HG03558 (cell line): ENCODE measurements around the gene NUP210L.

Experiments
- ATAC-seq: cut with Tn5 transposase; IDR thresholded peaks from one replicate; pipeline ENCODE4 v1.9.1; 2021; ENCODE audit warnings: moderate number of reproducible peaks; ENCODE audit not compliant: unreplicated experiment; ENCODE audit errors: extremely low read depth

The NUP210L gene

DNA sequence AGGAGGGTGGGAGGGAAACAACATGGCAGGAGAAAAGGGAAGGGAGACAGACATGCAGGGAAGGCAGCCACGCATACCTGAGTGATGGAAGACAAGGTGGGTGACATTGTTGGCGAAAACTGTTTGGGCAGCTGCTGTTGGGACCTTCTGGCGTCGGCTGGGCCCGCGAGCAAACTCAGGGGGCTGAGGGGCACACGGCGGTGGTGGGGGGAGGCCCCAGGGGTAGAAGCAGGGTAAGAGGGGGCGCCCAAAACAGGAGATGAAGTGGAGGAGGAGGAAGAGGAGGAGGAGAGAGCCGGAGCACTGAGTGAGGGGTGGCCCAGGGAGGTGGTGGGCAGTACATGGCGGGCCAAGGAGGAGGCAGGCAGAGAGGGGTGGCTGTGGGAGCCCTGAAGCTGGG lies 203.7 kb downstream of the NUP210L start:
- ATAC-seq: no peak

DNA sequence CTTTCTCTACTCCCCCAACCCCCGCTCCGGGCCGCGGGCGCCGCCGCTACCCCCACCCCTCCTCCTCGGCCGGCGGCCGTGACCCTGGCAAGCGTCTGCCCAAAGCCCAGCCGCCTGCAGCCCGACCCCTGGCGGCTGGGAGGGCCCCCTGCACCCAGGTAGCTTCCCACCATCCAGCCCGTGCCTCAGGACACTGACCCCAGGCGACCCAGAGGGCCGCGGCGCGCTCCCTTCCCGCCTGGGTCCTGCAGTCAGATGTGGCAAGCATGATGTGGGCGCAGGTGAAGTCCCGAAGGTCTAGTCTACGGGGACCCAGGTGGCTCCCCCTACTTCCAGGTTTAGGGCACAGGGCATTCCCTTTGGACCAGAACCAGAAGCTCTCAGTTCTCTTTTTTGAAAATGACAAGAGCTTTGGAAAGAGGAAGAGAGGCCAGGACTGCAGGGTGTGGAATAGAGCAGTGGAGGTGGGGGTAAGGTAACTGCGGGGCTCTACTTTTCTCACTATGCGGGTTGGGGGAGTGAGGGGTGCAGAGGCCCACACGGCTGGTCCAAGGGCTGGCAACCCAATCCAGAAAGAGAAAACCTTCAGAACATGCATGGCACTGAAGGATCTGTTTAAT lies 208.1 kb downstream of the NUP210L start, which contains the start of gene DENND4B:
Gene DENND4B (minus strand): TSS at position 97 of the 620 bp plus-strand sequence. CDS start 2,344 bp downstream, outside the sequence.
- peak; percentile 35 for ATAC-seq

DNA sequence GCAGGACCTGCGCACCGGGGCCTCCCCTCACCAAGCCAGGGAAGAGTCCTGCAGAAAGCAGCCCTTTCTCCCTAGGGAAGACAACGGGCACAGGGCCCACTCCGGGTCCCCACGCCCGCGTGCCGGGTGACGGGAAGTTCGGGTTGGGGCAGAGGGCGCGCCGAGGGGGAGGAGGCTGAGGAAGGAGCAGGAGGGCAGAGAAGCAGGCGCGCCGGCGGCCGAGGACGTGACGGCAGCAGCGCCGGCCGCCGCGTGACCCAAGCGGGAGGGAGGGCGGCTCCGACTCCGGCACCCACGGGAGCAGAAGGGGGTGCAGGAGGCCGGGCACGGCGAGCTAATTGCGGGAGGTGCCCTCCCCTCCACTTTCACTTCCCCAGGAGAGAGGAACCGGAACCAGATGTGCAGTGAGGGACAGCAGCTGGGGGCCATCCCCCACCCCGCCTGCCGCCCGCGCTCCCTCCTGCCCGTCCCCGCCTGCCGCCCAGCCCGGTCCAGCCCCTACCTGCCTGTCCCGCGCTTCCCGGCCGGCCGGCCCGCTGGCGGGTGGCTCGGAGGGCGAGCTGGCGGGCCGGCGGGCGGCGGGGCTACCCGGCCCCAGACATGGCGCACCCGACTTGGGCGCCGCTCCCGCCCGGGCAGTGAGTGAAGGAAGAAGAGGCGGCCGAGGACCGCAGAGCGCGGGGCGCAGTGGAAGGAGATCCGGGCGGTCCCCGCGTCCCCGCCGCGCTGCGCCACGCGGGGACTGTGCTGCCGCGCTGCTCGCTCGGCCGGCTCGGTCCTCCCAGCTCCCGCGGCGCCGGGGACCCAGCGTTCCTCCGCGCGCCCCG lies 208.9 kb downstream of the NUP210L start:
- peak; percentile 47 for ATAC-seq

DNA sequence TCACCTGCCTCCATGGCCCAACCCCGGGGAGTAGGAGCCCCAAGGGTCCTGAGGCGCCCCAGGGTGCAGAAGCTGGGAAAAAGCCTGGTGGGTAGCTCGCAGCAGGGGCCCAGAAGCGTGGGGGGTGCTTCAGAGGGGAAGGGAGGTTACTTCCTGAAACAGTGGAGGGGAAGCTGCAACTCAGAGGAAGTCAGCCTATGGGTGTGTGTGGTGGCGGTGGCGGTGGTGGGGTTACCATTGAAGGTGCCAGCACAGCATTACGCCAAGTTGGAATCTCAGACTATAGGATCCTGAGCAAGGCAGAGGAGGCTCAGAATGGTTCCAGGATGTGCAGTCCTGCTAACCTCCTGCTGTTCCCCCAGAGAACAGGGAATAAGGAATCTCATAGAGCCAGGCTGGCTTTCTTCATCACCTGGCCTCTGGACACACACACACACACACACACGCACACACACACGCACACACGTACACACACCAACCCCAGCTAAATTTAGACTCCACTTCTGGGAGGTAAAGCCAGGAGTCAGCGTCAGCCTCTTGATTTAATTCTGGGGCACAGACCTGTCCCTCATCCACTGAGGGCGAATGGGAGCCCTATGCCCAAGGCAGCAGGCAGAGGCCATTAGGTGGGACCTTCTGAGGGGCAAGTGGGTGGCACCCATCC lies 209.6 kb downstream of the NUP210L start:
- ATAC-seq: no peak

DNA sequence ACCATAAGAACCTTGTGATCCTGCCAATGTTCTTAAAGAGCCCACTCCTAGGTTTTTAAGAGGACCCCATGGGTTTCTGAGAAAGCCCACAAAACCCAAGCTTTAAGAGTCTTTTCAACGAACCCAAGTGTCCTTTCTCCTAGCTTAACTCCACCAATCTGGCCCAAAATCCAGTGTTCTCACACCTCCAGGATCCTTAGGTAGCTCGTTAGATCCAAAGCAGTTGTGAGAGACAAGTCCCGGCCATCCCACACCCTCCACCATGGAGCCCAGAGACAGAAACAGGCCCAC lies 210.1 kb downstream of the NUP210L start:
- no peak for ATAC-seq

DNA sequence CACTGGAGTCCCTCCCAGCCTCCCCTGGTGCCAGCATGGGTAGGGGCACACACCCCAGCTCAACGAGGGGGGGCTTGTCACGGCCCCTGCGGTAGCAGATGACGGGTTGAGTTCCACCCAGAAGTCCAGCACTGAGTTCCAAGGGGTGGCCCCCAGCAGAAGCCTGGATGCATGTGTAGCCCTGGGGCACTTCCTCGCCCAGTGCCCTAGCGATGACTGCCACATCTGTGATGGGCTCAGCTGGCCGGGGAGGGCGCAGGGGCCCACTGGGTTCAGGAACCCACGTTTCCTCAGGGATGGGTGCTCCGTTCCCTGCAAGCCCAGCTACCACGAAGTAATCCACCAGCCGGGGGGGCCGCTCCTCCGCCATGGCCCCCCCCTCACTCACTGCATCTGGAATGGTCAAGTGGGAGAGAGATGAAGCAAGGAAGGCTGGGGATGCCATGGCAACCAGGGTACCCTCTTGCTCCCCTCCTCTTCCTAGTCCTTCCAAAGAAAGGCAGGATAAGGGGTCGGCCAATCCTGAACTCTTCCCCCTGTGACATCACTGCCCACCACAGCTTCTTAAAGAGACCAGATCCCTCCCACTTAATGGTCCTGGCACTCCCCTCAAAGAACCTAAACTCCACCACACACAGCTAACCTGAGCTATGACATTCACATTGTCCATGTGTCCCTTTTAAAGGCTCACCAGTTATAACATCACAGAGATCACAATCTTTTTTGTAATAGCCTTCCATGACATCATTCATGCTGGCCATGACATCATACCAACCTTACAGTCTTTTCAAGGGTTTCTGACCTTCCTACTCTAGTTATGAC lies 210.7 kb downstream of the NUP210L start:
- ATAC-seq: no peak

DNA sequence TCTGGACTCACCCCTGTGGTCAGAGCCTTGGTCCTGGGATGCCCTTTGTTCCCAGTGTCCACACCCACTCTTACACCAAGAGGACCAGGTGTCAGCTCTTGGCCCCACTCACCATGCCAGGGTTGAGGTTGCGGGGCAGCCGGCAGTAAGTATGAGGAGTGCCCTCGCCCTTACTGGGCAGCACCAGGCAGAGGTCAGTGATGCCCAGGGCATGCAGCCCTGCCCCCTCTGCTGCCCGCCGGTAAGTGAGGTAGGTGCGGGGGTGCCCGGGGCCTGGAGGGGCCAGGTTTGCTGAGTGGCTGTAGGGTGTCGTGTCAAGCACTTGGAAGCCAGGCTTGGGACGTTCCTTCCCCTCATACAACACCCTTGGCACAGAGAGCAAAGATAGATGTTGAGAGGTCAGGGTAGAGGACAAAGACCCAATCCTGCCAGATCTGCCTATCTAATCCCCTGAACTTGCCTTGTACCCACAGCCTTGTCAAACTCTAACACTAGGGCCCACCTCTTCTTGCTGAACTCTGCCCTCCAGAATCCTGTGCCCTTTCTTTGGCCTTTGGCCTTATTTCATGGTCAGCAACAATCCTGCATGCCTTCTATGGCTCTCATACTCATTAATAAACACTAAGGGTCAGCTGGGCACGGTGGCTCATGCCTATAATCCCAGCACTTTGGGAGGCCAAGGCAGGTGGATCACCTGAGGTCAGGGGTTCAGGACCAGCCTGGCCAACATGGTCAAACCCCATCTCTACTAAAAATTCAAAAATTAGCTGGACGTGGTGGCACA lies 211.9 kb downstream of the NUP210L start:
- no peak for ATAC-seq
